ENCODE results near the gene TAGLN2.

TAGLN2 gene

DNA sequence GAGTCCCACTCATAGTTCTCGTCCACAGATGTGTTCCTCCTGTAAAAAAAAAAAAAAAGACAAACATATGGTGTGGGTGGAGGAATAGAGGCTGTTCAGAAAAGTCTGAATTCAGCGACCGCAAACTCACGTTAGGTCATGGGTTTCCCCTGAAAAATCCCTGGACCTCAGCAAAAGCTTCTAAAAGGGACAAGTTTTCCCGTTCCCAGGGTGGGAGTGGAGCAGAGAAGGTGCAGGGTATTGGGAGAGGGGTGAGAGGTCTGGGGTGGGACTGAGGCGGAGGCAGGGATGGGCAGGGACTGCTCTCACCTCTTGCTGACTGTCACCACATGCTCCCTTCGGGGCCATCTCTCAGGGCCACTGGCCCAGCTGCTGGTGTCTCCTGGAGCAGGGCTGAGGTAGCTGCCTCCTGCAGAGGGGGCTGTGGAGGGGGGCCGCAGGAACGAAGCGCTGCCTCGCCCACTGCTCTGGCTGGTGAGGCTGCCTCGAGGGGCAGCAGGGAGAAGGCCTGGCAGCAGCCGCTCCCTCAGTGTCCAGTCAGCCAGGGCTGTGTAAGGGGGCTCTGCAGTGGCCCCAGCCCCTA lies 2.6 kb upstream of the TAGLN2 start:
- Histone ChIP-seq H3K9ac (ENCODE audit: low read length in 2 of 2) (no peak overlapping the region), H3K4me1 (ENCODE audit: control insufficient read depth, insufficient read depth, low read length) (peaks cover 31% of the 10 kb centered on the region), H3K9me3 (ENCODE audit: control insufficient read depth in 2 of 2, low read length in 2 of 2) (no peaks in the 10 kb centered on the region), H3K36me3 (ENCODE audit: control insufficient read depth in 2 of 2, insufficient read depth in 2 of 2, low read length in 2 of 2) (no peaks in the 10 kb centered on the region), H3K27ac (ENCODE audit: low read length) (no peak overlapping the region), H3K27me3 (ENCODE audit: control insufficient read depth in 1 of 2, insufficient read depth in 2 of 2, low read length in 2 of 2) (no peaks in the 10 kb centered on the region), H3K4me3 (ENCODE audit: low read length in 2 of 2) (no peak overlapping the region)

GRCh38 chr1:159927211-159927848 lies 2.0 kb upstream of the TAGLN2 start:
- no peaks in the 10 kb centered on the region for H3K9me3 ChIP-seq (ENCODE audit: control insufficient read depth in 2 of 2, low read length in 2 of 2)
- H3K27me3 ChIP-seq (ENCODE audit: control insufficient read depth in 1 of 2, insufficient read depth in 2 of 2, low read length in 2 of 2), result no peaks in the 10 kb centered on the region
- peaks cover 37% of the 10 kb centered on the region for H3K4me1 ChIP-seq (ENCODE audit: control insufficient read depth, insufficient read depth, low read length)
- H3K36me3 ChIP-seq (ENCODE audit: control insufficient read depth in 2 of 2, insufficient read depth in 2 of 2, low read length in 2 of 2), result no peaks in the 10 kb centered on the region
- no peak overlapping the region for H3K9ac ChIP-seq (ENCODE audit: low read length in 2 of 2)
- no peak overlapping the region for H3K27ac ChIP-seq (ENCODE audit: low read length)
- H3K4me3 ChIP-seq (ENCODE audit: low read length in 2 of 2), result no peak overlapping the region

GRCh38 chr1:159925719-159926078 lies 392 bp upstream of the TAGLN2 start:
- Histone ChIP-seq H3K36me3 (ENCODE audit: control insufficient read depth in 2 of 2, insufficient read depth in 2 of 2, low read length in 2 of 2) (no peaks in the 10 kb centered on the region), H3K9ac (ENCODE audit: low read length in 2 of 2) (peak overlapping the region; percentile 89 to 94), H3K27me3 (ENCODE audit: control insufficient read depth in 1 of 2, insufficient read depth in 2 of 2, low read length in 2 of 2) (no peaks in the 10 kb centered on the region), H3K4me3 (ENCODE audit: low read length in 2 of 2) (peak overlapping the region; percentile 98 to 99), H3K4me1 (ENCODE audit: control insufficient read depth, insufficient read depth, low read length) (peaks cover 48% of the 10 kb centered on the region), H3K27ac (ENCODE audit: low read length) (peak overlapping the region; percentile 91), H3K9me3 (ENCODE audit: control insufficient read depth in 2 of 2, low read length in 2 of 2) (no peaks in the 10 kb centered on the region)

DNA sequence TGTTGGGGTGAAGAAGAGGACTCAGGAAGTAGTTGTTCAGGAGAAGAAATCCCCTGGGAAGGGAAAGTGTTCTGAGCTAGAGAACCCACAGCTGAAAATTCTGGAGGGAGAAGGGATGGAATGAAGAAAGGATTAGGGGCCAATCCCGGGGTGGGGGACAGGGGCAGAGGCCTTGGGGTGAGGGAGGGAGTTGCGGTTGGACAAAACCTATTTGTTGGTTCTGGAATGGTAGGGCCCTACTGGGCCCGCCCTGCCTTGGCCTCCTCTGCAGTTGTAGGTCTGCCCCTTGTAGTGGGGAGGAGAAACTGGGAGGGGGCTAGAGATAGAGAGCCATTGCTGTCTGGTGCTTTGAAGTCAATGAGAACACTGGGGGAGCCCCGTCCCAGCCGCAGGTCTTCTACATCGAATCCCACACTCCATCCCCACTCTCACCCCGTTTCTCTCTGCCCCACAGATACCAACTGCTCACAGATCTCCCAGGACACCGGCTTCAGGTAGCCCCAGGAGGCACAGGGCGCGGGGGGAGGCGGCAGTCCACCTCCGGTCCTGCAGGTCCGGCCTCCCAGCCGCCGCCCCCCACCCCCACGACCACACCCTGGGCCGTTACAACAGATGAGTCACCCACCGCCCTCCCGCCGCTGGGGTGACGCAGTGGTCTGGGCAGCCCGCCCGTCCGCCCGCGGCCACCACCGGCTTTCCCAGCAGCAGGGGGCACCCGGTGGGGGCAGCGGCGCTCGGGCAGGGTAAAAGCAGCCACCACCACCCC lies 1.1 kb downstream of the TAGLN2 start:
- Histone ChIP-seq H3K36me3 (ENCODE audit: control insufficient read depth in 2 of 2, insufficient read depth in 2 of 2, low read length in 2 of 2) (peaks cover 10 to 11% of the 10 kb centered on the region in 2 donors), H3K27me3 (ENCODE audit: control insufficient read depth in 1 of 2, insufficient read depth in 2 of 2, low read length in 2 of 2) (no peaks in the 10 kb centered on the region), H3K4me1 (ENCODE audit: control insufficient read depth, insufficient read depth, low read length) (peaks cover 48% of the 10 kb centered on the region)

GRCh38 chr1:159923203-159924024 lies 1.9 kb downstream of the TAGLN2 start:
- Histone ChIP-seq H3K9ac (ENCODE audit: low read length in 2 of 2) (peak overlapping the region; percentile 89 to 94), H3K4me3 (ENCODE audit: low read length in 2 of 2) (peak overlapping the region; percentile 98 to 99), H3K4me1 (ENCODE audit: control insufficient read depth, insufficient read depth, low read length) (peaks cover 49% of the 10 kb centered on the region), H3K27ac (ENCODE audit: low read length) (peak overlapping the region; percentile 91), H3K27me3 (ENCODE audit: control insufficient read depth in 1 of 2, insufficient read depth in 2 of 2, low read length in 2 of 2) (no peaks in the 10 kb centered on the region), H3K9me3 (ENCODE audit: control insufficient read depth in 2 of 2, low read length in 2 of 2) (no peaks in the 10 kb centered on the region), H3K36me3 (ENCODE audit: control insufficient read depth in 2 of 2, insufficient read depth in 2 of 2, low read length in 2 of 2) (peaks cover 16 to 19% of the 10 kb centered on the region in 2 donors)

More for the DNA sequence above, 1.1 kb downstream of the TAGLN2 start:
- Histone ChIP-seq H3K27ac (ENCODE audit: low read length) (peak overlapping the region; percentile 91), H3K9me3 (ENCODE audit: control insufficient read depth in 2 of 2, low read length in 2 of 2) (no peaks in the 10 kb centered on the region), H3K4me3 (ENCODE audit: low read length in 2 of 2) (peak overlapping the region; percentile 98 to 99), H3K9ac (ENCODE audit: low read length in 2 of 2) (peak overlapping the region; percentile 89 to 94)

- no peaks in the 10 kb centered on the region for H3K27me3 ChIP-seq (ENCODE audit: control insufficient read depth in 1 of 2, insufficient read depth in 2 of 2, low read length in 2 of 2)
- H3K9ac ChIP-seq (ENCODE audit: low read length in 2 of 2), result peak overlapping the region; percentile 89 to 94
- H3K36me3 ChIP-seq (ENCODE audit: control insufficient read depth in 2 of 2, insufficient read depth in 2 of 2, low read length in 2 of 2), result peaks cover 18 to 25% of the 10 kb centered on the region in 2 donors
- peak overlapping the region; percentile 98 to 99 for H3K4me3 ChIP-seq (ENCODE audit: low read length in 2 of 2)
- peak overlapping the region; percentile 91 for H3K27ac ChIP-seq (ENCODE audit: low read length)
- H3K9me3 ChIP-seq (ENCODE audit: control insufficient read depth in 2 of 2, low read length in 2 of 2), result no peaks in the 10 kb centered on the region
- peaks cover 51% of the 10 kb centered on the region for H3K4me1 ChIP-seq (ENCODE audit: control insufficient read depth, insufficient read depth, low read length)
Measured at GRCh38 chr1:159922511-159923202, 2.6 kb downstream of the TAGLN2 start.

GRCh38 chr1:159921700-159922504 lies 3.4 kb downstream of the TAGLN2 start:
- peak overlapping the region; percentile 1 to 99 for H3K4me3 ChIP-seq (ENCODE audit: low read length in 2 of 2)
- peaks cover 51% of the 10 kb centered on the region for H3K4me1 ChIP-seq (ENCODE audit: control insufficient read depth, insufficient read depth, low read length)
- no peaks in the 10 kb centered on the region for H3K27me3 ChIP-seq (ENCODE audit: control insufficient read depth in 1 of 2, insufficient read depth in 2 of 2, low read length in 2 of 2)

DNA sequence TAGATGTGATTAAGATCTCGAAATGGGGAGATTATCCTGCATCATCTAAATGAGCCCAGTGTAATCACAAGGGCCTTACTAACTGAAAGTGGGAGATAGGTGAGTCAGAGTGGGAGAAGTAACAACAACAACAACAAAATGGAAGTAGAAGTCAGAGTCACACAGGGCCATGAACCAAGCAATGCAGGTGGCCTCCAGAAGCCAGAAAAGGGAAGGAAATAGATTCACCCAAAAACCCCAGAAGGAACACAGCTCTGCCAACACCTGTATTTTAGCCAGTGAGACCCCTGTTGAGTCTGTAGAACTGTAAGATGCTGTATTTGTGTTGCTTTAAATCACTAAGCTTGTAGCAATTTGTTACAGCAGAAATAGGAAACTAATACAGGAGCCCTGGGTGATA lies 4.1 kb downstream of the TAGLN2 start:
- H3K27ac ChIP-seq (ENCODE audit: low read length), result no peak overlapping the region
- no peaks in the 10 kb centered on the region for H3K9me3 ChIP-seq (ENCODE audit: control insufficient read depth in 2 of 2, low read length in 2 of 2)
- peaks cover 55% of the 10 kb centered on the region for H3K4me1 ChIP-seq (ENCODE audit: control insufficient read depth, insufficient read depth, low read length)
- H3K9ac ChIP-seq (ENCODE audit: low read length in 2 of 2), result no peak overlapping the region
- H3K4me3 ChIP-seq (ENCODE audit: low read length in 2 of 2), result no peak overlapping the region
- H3K27me3 ChIP-seq (ENCODE audit: control insufficient read depth in 1 of 2, insufficient read depth in 2 of 2, low read length in 2 of 2), result no peaks in the 10 kb centered on the region
- H3K36me3 ChIP-seq (ENCODE audit: control insufficient read depth in 2 of 2, insufficient read depth in 2 of 2, low read length in 2 of 2), result peaks cover 18 to 28% of the 10 kb centered on the region in 2 donors

More at GRCh38 chr1:159921700-159922504, 3.4 kb downstream of the TAGLN2 start:
- H3K9ac ChIP-seq (ENCODE audit: low read length in 2 of 2), result peak overlapping the region; percentile 89 to 94
- no peaks in the 10 kb centered on the region for H3K9me3 ChIP-seq (ENCODE audit: control insufficient read depth in 2 of 2, low read length in 2 of 2)
- H3K36me3 ChIP-seq (ENCODE audit: control insufficient read depth in 2 of 2, insufficient read depth in 2 of 2, low read length in 2 of 2), result peaks cover 18 to 28% of the 10 kb centered on the region in 2 donors
- H3K27ac ChIP-seq (ENCODE audit: low read length), result peak overlapping the region; percentile 91

DNA sequence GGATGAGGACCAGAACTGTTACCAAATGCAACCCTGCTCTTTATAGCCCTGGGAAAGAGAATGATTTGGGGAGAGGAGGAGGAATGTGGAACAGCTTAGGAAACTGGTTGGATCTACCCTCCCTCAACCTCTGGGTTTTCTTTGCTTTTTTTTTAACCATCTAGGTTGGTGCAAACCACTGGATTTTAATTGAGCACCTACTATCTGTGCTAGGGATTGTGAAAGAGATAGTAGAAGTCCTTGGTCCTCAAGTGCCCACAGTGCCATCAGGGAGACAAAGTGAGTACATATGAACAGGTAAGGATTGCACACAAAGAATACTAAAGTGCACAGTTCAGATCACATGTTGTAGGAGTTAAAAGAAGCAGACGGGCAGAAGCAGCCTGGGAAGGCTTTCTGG lies 4.7 kb downstream of the TAGLN2 start:
- Histone ChIP-seq H3K27me3 (ENCODE audit: control insufficient read depth in 1 of 2, insufficient read depth in 2 of 2, low read length in 2 of 2) (no peaks in the 10 kb centered on the region), H3K4me1 (ENCODE audit: control insufficient read depth, insufficient read depth, low read length) (peaks cover 55% of the 10 kb centered on the region), H3K27ac (ENCODE audit: low read length) (no peak overlapping the region), H3K36me3 (ENCODE audit: control insufficient read depth in 2 of 2, insufficient read depth in 2 of 2, low read length in 2 of 2) (peaks cover 18 to 28% of the 10 kb centered on the region in 2 donors), H3K9me3 (ENCODE audit: control insufficient read depth in 2 of 2, low read length in 2 of 2) (no peaks in the 10 kb centered on the region), H3K9ac (ENCODE audit: low read length in 2 of 2) (no peak overlapping the region), H3K4me3 (ENCODE audit: low read length in 2 of 2) (no peak overlapping the region)
